Fibroblast of lung (primary cell): ENCODE measurements around the gene ST3GAL4. TPM values are rescaled to one million over a fixed set of nuclear protein-coding genes. Genes with fewer than 3 reads are reported as not detected.
A peak's percentile ranks its signal among the peaks of the same experiment; 100 is the strongest.

Experiments
- DNase-seq, 2 donors: peaks; one replicate each; pipeline versions ENCODE4 v3.0.0 to v3.0.0-alpha.2; 2010; ENCODE audit warnings: low read depth in 2 of 2
- H2AFZ ChIP-seq: 2 replicates; pipeline ENCODE4 v1.5.1; 2012; ENCODE audit warnings: low read length, control low read depth, inconsistent platforms
- H3K27ac ChIP-seq: 2 replicates; pipeline ENCODE4 v1.5.1; 2011; ENCODE audit warnings: low read length, control low read depth; ENCODE audit not compliant: insufficient read depth
- H3K27me3 ChIP-seq: 2 replicates; pipeline ENCODE4 v1.5.1; 2011; ENCODE audit warnings: mild to moderate bottlenecking, low read length; ENCODE audit not compliant: control insufficient read depth, insufficient read depth
- H3K36me3 ChIP-seq: 2 replicates; pipeline ENCODE4 v1.5.1; 2011; ENCODE audit warnings: low read length; ENCODE audit not compliant: control insufficient read depth, insufficient read depth
- H3K4me1 ChIP-seq: 2 replicates; pipeline ENCODE4 v1.5.1; 2011; ENCODE audit warnings: low read length; ENCODE audit not compliant: control insufficient read depth, insufficient read depth; ENCODE audit errors: extremely low read depth
- H3K4me2 ChIP-seq: 2 replicates; pipeline ENCODE4 v1.5.1; 2011; ENCODE audit warnings: low read length, control low read depth; ENCODE audit not compliant: insufficient read depth; ENCODE audit errors: extremely low read depth
- H3K4me3 ChIP-seq, 4 experiments: fragments of 200-600 bp in 1 of 4; sonication (generic) in 1 of 4; replicated peaks in 1 of 4; 2 replicates each; pipeline ENCODE4 v1.5.1; 2011 to 2016; ENCODE audit warnings: low read length in 4 of 4, low read depth in 3 of 4, mild to moderate bottlenecking in 3 of 4, control low read depth in 2 of 4, inconsistent platforms in 1 of 4, mixed read lengths in 1 of 4; ENCODE audit not compliant: insufficient read depth in 1 of 4; ENCODE audit errors: control extremely low read depth in 1 of 4
- H3K79me2 ChIP-seq: 2 replicates; pipeline ENCODE4 v1.5.1; 2012; ENCODE audit warnings: mild to moderate bottlenecking, low read length, inconsistent platforms; ENCODE audit not compliant: control insufficient read depth, insufficient read depth
- H3K9ac ChIP-seq: 2 replicates; pipeline ENCODE4 v1.5.1; 2011; ENCODE audit warnings: mild to moderate bottlenecking, low read length, control low read depth; ENCODE audit not compliant: insufficient read depth
- H3K9me3 ChIP-seq: 2 replicates; pipeline ENCODE4 v1.5.1; 2012; ENCODE audit warnings: low read depth, low read length; ENCODE audit not compliant: control insufficient read depth, insufficient read depth
- H4K20me1 ChIP-seq: 2 replicates; pipeline ENCODE4 v1.5.1; 2011; ENCODE audit warnings: low read length; ENCODE audit not compliant: control insufficient read depth, insufficient read depth; ENCODE audit errors: extremely low read depth
- CTCF ChIP-seq, 2 donors: IDR thresholded peaks in 1 of 2; conservative IDR thresholded peaks in 1 of 2; 1 replicate in 1 of 2; 2 replicates in 1 of 2; pipeline ENCODE4 v1.5.1; 2011 to 2012; ENCODE audit warnings: low read length in 2 of 2, control low read depth in 1 of 2, inconsistent platforms in 1 of 2, low read depth in 1 of 2, mild to moderate bottlenecking in 1 of 2
- EZH2 ChIP-seq: IDR thresholded peaks from 2 replicates; pipeline ENCODE4 v1.5.1; 2012; ENCODE audit warnings: low read length, control low read depth, mild to moderate bottlenecking; ENCODE audit errors: missing control alignments
- polyA plus RNA-seq, 2 donors: library from polyadenylated mRNA; depleted of rRNA in 1 of 2; stranded (reverse) in 1 of 2; unstranded in 1 of 2; fragments of >200 nt; gene quantifications; 2 replicates each; pipeline ENCODE4 v1.2.1, GENCODE V29; 2011 to 2012; ENCODE audit warnings: missing spikeins in 1 of 2
- total RNA-seq: library from RNA; depleted of rRNA; stranded (reverse); fragments of >200 nt; gene quantifications from 2 replicates; pipeline ENCODE4 v1.2.1, GENCODE V29; 2014

The ST3GAL4 gene
- total and polyA plus RNA-seq, 2 donors (not counting 1 experiment from before 2014, with no cell fraction given): 16.7 to 36.8 TPM

- Histone ChIP-seq H3K9me3 (no peaks in the 10 kb centered on the region), H3K4me3 (no peak overlapping the region), H3K4me1 (no peaks in the 10 kb centered on the region), H4K20me1 (no peaks in the 10 kb centered on the region), H3K27ac (no peak overlapping the region), H3K4me2 (no peak overlapping the region), H3K9ac (no peak overlapping the region), H2AFZ (no peak overlapping the region), H3K79me2 (no peaks in the 10 kb centered on the region), H3K27me3 (no peaks in the 10 kb centered on the region), H3K36me3 (peaks cover 3% of the 10 kb centered on the region)
- peak in 1 of 2 donors; percentile 9 for DNase-seq
- TF ChIP-seq EZH2: no peak
- TF ChIP-seq CTCF (conservative IDR thresholded peaks at IDR 0.05 in 1 of 2, IDR thresholded peaks at IDR 0.05 in 1 of 2; ENCODE audit: low read depth in 1 of 2, low read length in 2 of 2): no peak
Observed at GRCh38 chr11:126310992-126311310, 44.5 kb upstream of the ST3GAL4 start.

DNA sequence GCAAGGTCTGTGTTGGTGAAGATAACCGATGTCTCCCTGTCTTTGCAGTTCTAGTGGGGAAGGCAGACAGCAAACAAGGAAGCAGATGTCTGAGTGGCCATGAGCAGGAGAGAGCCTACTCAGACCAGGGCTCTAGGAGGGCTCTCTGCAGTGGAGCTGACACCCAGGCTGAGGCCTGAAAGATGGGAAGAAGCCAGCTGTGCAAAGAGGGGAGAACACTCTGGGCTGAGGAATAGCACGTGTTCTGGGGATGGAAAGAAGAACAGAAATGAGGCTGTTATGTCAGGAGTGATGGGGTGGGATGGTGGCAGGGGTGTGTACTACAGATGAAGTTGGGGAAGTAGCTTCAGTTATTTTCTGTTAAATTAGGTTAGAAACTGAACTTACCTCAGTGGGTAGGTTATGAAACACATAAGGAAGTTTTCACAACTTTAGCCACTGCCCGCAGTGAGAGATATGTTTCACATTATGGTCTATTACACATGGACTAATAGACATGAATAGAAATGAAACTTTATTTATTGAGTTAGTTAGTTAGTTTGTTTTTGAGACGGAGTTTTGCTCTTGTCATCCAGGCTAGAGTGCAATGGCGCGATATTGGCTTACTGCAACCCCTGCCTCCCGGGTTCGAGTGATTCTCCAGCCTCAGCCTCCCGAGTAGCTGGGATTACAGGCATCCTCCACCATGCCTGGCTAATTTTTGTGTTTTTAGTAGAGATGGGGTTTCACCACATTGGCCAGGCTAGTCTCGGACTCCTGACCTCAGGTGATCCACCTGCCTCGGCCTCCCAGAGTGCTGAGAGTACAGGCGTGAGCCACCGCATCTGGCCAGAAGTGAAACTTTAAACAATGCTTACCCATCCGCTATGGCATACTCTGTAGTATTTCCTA, 43.8 kb upstream of the ST3GAL4 start:
- DNase-seq: no peak
- H3K4me2 ChIP-seq: no peak overlapping the region
- TF ChIP-seq EZH2 (no peak), CTCF (conservative IDR thresholded peaks at IDR 0.05 in 1 of 2, IDR thresholded peaks at IDR 0.05 in 1 of 2; ENCODE audit: low read depth in 1 of 2, low read length in 2 of 2) (no peak)

GRCh38 chr11:126312961-126313360, 42.5 kb upstream of the ST3GAL4 start:
- H3K4me3 ChIP-seq: no peak overlapping the region
- H3K79me2 ChIP-seq: no peaks in the 10 kb centered on the region
- peaks cover 3% of the 10 kb centered on the region for H3K36me3 ChIP-seq
- H3K9me3 ChIP-seq: no peaks in the 10 kb centered on the region
- TF ChIP-seq EZH2 (no peak), CTCF (conservative IDR thresholded peaks at IDR 0.05 in 1 of 2, IDR thresholded peaks at IDR 0.05 in 1 of 2; ENCODE audit: low read depth in 1 of 2, low read length in 2 of 2) (no peak)
- H3K27ac ChIP-seq: no peak overlapping the region
- no peak overlapping the region for H2AFZ ChIP-seq
- H3K4me1 ChIP-seq: peaks cover 9% of the 10 kb centered on the region
- H3K27me3 ChIP-seq: no peaks in the 10 kb centered on the region
- H3K9ac ChIP-seq: no peak overlapping the region
- H3K4me2 ChIP-seq: no peak overlapping the region
- DNase-seq: no peak
- no peaks in the 10 kb centered on the region for H4K20me1 ChIP-seq

More for the DNA sequence above, 43.8 kb upstream of the ST3GAL4 start:
- Histone ChIP-seq H3K4me3 (no peak overlapping the region), H3K9me3 (no peaks in the 10 kb centered on the region), H3K9ac (no peak overlapping the region), H3K4me1 (no peaks in the 10 kb centered on the region), H4K20me1 (no peaks in the 10 kb centered on the region), H3K27me3 (no peaks in the 10 kb centered on the region), H3K36me3 (peaks cover 3% of the 10 kb centered on the region), H3K27ac (no peak overlapping the region), H3K79me2 (no peaks in the 10 kb centered on the region), H2AFZ (no peak overlapping the region)
